Neural progenitor cell (in vitro differentiated cells): Measurements from ENCODE around the gene NTM. TPM values are rescaled to one million over a fixed set of nuclear protein-coding genes. Genes with fewer than 3 reads are reported as not detected.

Experiments
- DNase-seq: peaks from one replicate; pipeline ENCODE4 v3.0.0-alpha.2; 2016; ENCODE audit warnings: low spot score
- H2AFZ ChIP-seq: fragments of 200-600 bp; sonication (generic); replicated peaks from 2 replicates; pipeline ENCODE4 v1.6.1; 2016; ENCODE audit warnings: antibody characterized with exemption
- H3F3A ChIP-seq: fragments of 200-600 bp; sonication (generic); 2 replicates; pipeline ENCODE4 v1.6.1; 2016; ENCODE audit warnings: antibody characterized with exemption, low read depth
- H3K27ac ChIP-seq: fragments of 200-600 bp; sonication (generic); 2 replicates; pipeline ENCODE4 v1.5.1; 2016; ENCODE audit warnings: mild to moderate bottlenecking
- H3K27me3 ChIP-seq: fragments of 200-600 bp; sonication (generic); 2 replicates; pipeline ENCODE4 v1.6.1; 2016; ENCODE audit warnings: mild to moderate bottlenecking, moderate library complexity
- H3K36me3 ChIP-seq: fragments of 200-600 bp; sonication (generic); 2 replicates; pipeline ENCODE4 v1.5.1; 2016
- H3K4me1 ChIP-seq: fragments of 200-600 bp; sonication (generic); 2 replicates; pipeline ENCODE4 v1.6.1; 2016; ENCODE audit warnings: mixed run types
- H3K4me2 ChIP-seq: fragments of 200-600 bp; sonication (generic); 2 replicates; pipeline ENCODE4 v1.6.1; 2016
- H3K4me3 ChIP-seq: fragments of 200-600 bp; sonication (generic); 2 replicates; pipeline ENCODE4 v1.5.1; 2016
- H3K79me2 ChIP-seq: fragments of 200-600 bp; sonication (generic); 2 replicates; pipeline ENCODE4 v1.6.1; 2016; ENCODE audit warnings: low read depth
- H3K9ac ChIP-seq: fragments of 200-600 bp; sonication (generic); 2 replicates; pipeline ENCODE4 v1.6.1; 2016
- H3K9me3 ChIP-seq: fragments of 200-600 bp; sonication (generic); 2 replicates; pipeline ENCODE4 v1.5.1; 2016; ENCODE audit warnings: low read depth
- H4K20me1 ChIP-seq: fragments of 200-600 bp; sonication (generic); 2 replicates; pipeline ENCODE4 v1.6.1; 2016; ENCODE audit warnings: low read depth
- H3K27ac Mint-ChIP-seq: 3 replicates; pipeline ENCODE4 v1.8.0; 2021; ENCODE audit warnings: mixed read lengths
- H3K27me3 Mint-ChIP-seq: 2 replicates; pipeline ENCODE4 v1.8.0; 2022; ENCODE audit warnings: low read depth, mild to moderate bottlenecking, inconsistent platforms, moderate library complexity, mixed read lengths; ENCODE audit not compliant: insufficient read depth
- H3K36me3 Mint-ChIP-seq: 3 replicates; pipeline ENCODE4 v1.8.0; 2021; ENCODE audit warnings: mixed read lengths
- H3K4me1 Mint-ChIP-seq: 3 replicates; pipeline ENCODE4 v1.8.0; 2021; ENCODE audit warnings: mixed read lengths
- H3K4me3 Mint-ChIP-seq: 3 replicates; pipeline ENCODE4 v1.8.0; 2021; ENCODE audit warnings: mild to moderate bottlenecking, moderate library complexity, mixed read lengths
- H3K9me3 Mint-ChIP-seq: 3 replicates; pipeline ENCODE4 v1.8.0; 2020; ENCODE audit warnings: mixed read lengths
- EZH2 ChIP-seq: fragments of 200-600 bp; sonication (generic); IDR thresholded peaks from 2 replicates; pipeline ENCODE4 v1.6.1; 2017; ENCODE audit warnings: antibody characterized with exemption, mild to moderate bottlenecking, moderate library complexity
- EZH2phosphoT487 ChIP-seq: fragments of 200-600 bp; sonication (generic); IDR thresholded peaks from 2 replicates; pipeline ENCODE4 v1.6.1; 2017; ENCODE audit warnings: antibody characterized with exemption
- total RNA-seq: library from RNA; depleted of rRNA; stranded (reverse); fragments of >200 nt; gene quantifications from 2 replicates; pipeline ENCODE4 v1.2.3, GENCODE V29; 2015; ENCODE audit warnings: low replicate concordance
- TF ChIP-seq, protein P1 (sequence below): fragments of 200-600 bp; sonication (generic); IDR thresholded peaks from 2 replicates; pipeline ENCODE4 v1.5.1; 2017; ENCODE audit warnings: antibody characterized with exemption, mild to moderate bottlenecking

Gene NTM
- total RNA-seq, 1 donor from 2014 or later = 4.3 TPM

DNA sequence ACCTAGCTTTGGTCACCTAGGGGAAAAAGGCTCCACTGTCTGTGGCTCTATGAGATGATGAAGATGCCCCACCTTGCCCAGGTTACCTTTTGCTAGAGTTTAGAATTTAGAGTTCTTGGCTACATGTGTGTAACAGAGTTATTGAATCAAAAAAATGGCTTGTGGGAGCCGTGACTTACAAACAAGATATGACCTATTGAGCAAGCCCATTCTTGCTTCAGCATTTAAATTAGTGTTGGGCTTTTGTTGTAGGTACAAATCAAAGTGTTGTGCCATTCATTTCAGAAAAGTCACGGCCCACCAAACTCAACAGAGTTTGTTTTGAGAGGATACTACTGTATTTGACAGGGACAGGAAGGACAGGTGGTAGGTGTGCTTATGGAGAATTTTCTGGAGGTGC lies 768.8 kb downstream of the NTM start:
- Mint-ChIP-seq H3K4me1 (peaks cover 5% of the 10 kb centered on the region), H3K27ac (no peak overlapping the region), H3K27me3 (no peaks in the 10 kb centered on the region), H3K4me3 (no peak overlapping the region), H3K9me3 (no peaks in the 10 kb centered on the region), H3K36me3 (no peaks in the 10 kb centered on the region)
- no peak for TF ChIP-seq EZH2
- TF ChIP-seq EZH2phosphoT487 = no peak
- TF ChIP-seq, protein P1, sequence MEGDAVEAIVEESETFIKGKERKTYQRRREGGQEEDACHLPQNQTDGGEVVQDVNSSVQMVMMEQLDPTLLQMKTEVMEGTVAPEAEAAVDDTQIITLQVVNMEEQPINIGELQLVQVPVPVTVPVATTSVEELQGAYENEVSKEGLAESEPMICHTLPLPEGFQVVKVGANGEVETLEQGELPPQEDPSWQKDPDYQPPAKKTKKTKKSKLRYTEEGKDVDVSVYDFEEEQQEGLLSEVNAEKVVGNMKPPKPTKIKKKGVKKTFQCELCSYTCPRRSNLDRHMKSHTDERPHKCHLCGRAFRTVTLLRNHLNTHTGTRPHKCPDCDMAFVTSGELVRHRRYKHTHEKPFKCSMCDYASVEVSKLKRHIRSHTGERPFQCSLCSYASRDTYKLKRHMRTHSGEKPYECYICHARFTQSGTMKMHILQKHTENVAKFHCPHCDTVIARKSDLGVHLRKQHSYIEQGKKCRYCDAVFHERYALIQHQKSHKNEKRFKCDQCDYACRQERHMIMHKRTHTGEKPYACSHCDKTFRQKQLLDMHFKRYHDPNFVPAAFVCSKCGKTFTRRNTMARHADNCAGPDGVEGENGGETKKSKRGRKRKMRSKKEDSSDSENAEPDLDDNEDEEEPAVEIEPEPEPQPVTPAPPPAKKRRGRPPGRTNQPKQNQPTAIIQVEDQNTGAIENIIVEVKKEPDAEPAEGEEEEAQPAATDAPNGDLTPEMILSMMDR = no peak
- no peaks in the 10 kb centered on the region for H3K36me3 ChIP-seq
- no peak overlapping the region for H3K4me3 ChIP-seq
- H3K27ac ChIP-seq = no peak overlapping the region
- DNase-seq = no peak
- H3K9me3 ChIP-seq = no peaks in the 10 kb centered on the region
- H3K9ac ChIP-seq = no peak overlapping the region
- peaks cover 6% of the 10 kb centered on the region for H3K4me1 ChIP-seq
- H3K4me2 ChIP-seq = no peak overlapping the region
- no peaks in the 10 kb centered on the region for H4K20me1 ChIP-seq
- H3K27me3 ChIP-seq = no peaks in the 10 kb centered on the region
- no peaks in the 10 kb centered on the region for H3K79me2 ChIP-seq
- H3F3A ChIP-seq = no peaks in the 10 kb centered on the region
- H2AFZ ChIP-seq = no peak overlapping the region

DNA sequence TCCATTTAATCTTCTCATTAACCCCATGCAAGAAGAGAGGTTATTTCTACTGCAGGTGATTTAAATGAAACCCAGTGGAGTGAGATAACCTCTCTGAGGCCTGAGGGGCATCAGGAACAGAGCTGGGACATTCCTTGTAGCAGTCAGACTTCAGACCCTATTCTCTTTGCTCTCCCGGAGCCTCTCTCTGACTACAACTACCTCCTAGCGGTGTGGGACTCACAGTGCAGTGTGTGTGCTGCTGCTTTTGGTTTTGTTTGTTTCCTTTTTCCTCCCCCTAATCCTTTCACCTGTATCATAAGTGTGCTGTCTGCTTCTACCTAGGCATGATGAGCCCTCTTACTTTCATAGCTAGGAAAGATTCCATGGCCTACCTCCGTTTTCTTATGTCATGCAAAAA lies 769.6 kb downstream of the NTM start:
- Histone ChIP-seq H3K4me1 (peaks cover 6% of the 10 kb centered on the region), H2AFZ (no peak overlapping the region), H3K4me2 (no peak overlapping the region), H3K9ac (no peak overlapping the region), H4K20me1 (no peaks in the 10 kb centered on the region), H3K4me3 (no peak overlapping the region), H3K27ac (no peak overlapping the region), H3K9me3 (no peaks in the 10 kb centered on the region), H3K79me2 (no peaks in the 10 kb centered on the region), H3K27me3 (no peaks in the 10 kb centered on the region), H3F3A (no peaks in the 10 kb centered on the region), H3K36me3 (no peaks in the 10 kb centered on the region)
- no peak overlapping the region for H3K27ac Mint-ChIP-seq
- H3K27me3 Mint-ChIP-seq = no peaks in the 10 kb centered on the region
- peaks cover 5% of the 10 kb centered on the region for H3K4me1 Mint-ChIP-seq
- no peak for TF ChIP-seq EZH2
- TF ChIP-seq, protein P1 = peak; percentile 51
- no peak for TF ChIP-seq EZH2phosphoT487
- no peaks in the 10 kb centered on the region for H3K9me3 Mint-ChIP-seq
- H3K4me3 Mint-ChIP-seq = no peak overlapping the region
- DNase-seq = peak; percentile 64
- H3K36me3 Mint-ChIP-seq = no peaks in the 10 kb centered on the region

DNA sequence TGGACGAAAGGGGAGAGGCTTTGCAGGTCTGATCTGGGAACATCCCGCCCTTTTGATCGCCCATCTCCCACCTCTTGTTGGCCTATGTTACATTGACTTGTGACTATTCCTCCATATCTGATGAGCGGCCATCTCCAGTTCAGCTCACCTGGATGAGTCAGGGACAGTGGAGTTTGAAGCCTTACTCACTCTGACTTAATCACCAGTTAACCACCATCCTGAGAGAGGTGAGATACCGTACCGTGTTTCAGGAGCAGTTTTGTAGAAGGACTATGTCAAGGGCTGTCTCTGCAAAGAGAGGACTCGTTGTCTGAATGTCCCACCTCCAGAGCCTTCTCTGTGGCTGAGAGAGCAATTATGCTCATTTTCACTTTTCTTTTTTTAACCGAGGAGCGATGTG lies 771.7 kb downstream of the NTM start:
- H3K4me3 ChIP-seq = no peak overlapping the region
- Mint-ChIP-seq H3K27me3 (no peaks in the 10 kb centered on the region), H3K27ac (no peak overlapping the region), H3K9me3 (no peaks in the 10 kb centered on the region), H3K36me3 (no peaks in the 10 kb centered on the region), H3K4me1 (peaks cover 5% of the 10 kb centered on the region), H3K4me3 (no peak overlapping the region)
- H3K27ac ChIP-seq = no peak overlapping the region
- no peak overlapping the region for H3K9ac ChIP-seq
- no peaks in the 10 kb centered on the region for H3K36me3 ChIP-seq
- peaks cover 6% of the 10 kb centered on the region for H3K4me1 ChIP-seq
- H2AFZ ChIP-seq = no peak overlapping the region
- no peak for DNase-seq
- H3K79me2 ChIP-seq = no peaks in the 10 kb centered on the region
- no peaks in the 10 kb centered on the region for H3F3A ChIP-seq
- H4K20me1 ChIP-seq = no peaks in the 10 kb centered on the region
- H3K9me3 ChIP-seq = no peaks in the 10 kb centered on the region
- H3K27me3 ChIP-seq = no peaks in the 10 kb centered on the region
- no peak overlapping the region for H3K4me2 ChIP-seq
- TF ChIP-seq, protein P1 = no peak
- TF ChIP-seq EZH2phosphoT487 (no peak), EZH2 (no peak)
